ENCODE measurements around the gene MACROD2.

The MACROD2 gene

GRCh38 chr20:14950633-14951032 lies 955.3 kb downstream of the MACROD2 start:
- Histone ChIP-seq H3K27ac (no peak overlapping the region), H3K9me3 (no peaks in the 10 kb centered on the region), H3K4me3 (ENCODE audit: low read depth in 1 of 2, low read length in 1 of 2) (no peak overlapping the region), H3K36me3 (no peaks in the 10 kb centered on the region), H3K27me3 (no peaks in the 10 kb centered on the region), H3K4me1 (ENCODE audit: control insufficient read depth in 1 of 2, insufficient read depth in 1 of 2, low read depth in 1 of 2, low read length in 1 of 2) (no peaks in the 10 kb centered on the region)
- no peak for TF ChIP-seq CTCF (IDR thresholded peaks at IDR 0.05)

- Histone ChIP-seq H3K36me3 (no peaks in the 10 kb centered on the region), H3K4me1 (ENCODE audit: control insufficient read depth in 1 of 2, insufficient read depth in 1 of 2, low read depth in 1 of 2, low read length in 1 of 2) (no peaks in the 10 kb centered on the region), H3K27me3 (no peaks in the 10 kb centered on the region), H3K27ac (no peak overlapping the region), H3K4me3 (ENCODE audit: low read depth in 1 of 2, low read length in 1 of 2) (no peak overlapping the region), H3K9me3 (no peaks in the 10 kb centered on the region)
- no peak for TF ChIP-seq CTCF (IDR thresholded peaks at IDR 0.05)
Measured at GRCh38 chr20:14951105-14951504, 955.8 kb downstream of the MACROD2 start.

DNA sequence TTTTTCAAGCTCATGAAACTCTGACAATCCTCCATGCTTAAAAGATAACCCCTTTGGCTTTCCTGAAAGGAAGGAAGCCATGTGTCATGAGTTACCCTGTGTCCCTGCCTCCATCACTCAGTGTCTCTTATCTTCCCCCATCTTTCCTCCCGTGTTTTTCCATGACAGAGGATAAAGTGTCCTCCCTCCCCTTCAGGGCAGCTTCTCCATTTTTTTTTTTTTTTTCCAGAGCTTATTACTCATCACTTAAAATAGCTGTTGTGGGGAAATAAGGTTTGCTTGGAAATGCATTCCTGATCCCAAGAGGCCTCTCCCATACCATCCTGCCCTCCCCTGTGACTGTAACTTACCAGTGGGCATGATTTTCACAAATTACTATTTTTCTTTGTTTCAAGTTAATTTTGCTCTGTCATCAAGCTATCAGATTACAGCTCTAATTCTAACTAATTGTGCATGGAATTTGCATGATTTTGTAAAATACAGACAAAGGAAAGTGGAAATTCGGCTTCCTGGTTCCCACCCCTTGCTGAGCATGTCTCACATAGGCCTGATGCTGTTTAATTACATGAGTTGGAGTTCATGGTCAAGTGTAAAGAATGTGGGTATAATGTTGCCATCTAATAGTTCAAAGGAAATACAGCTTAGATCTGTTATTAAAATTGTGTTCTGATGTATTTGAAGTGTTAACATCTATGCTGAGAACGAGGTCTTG lies 956.5 kb downstream of the MACROD2 start:
- Histone ChIP-seq H3K9me3 (no peaks in the 10 kb centered on the region), H3K36me3 (no peaks in the 10 kb centered on the region), H3K4me3 (ENCODE audit: low read depth in 1 of 2, low read length in 1 of 2) (no peak overlapping the region), H3K27me3 (no peaks in the 10 kb centered on the region), H3K27ac (no peak overlapping the region), H3K4me1 (ENCODE audit: control insufficient read depth in 1 of 2, insufficient read depth in 1 of 2, low read depth in 1 of 2, low read length in 1 of 2) (no peaks in the 10 kb centered on the region)
- no peak for TF ChIP-seq CTCF (IDR thresholded peaks at IDR 0.05)

GRCh38 chr20:14953736-14954135 lies 958.4 kb downstream of the MACROD2 start:
- H3K9me3 ChIP-seq = no peaks in the 10 kb centered on the region
- H3K4me1 ChIP-seq (ENCODE audit: control insufficient read depth in 1 of 2, insufficient read depth in 1 of 2, low read depth in 1 of 2, low read length in 1 of 2) = no peaks in the 10 kb centered on the region
- no peak overlapping the region for H3K4me3 ChIP-seq (ENCODE audit: low read depth in 1 of 2, low read length in 1 of 2)
- no peak for TF ChIP-seq CTCF (IDR thresholded peaks at IDR 0.05)
- H3K27me3 ChIP-seq = no peaks in the 10 kb centered on the region
- no peak overlapping the region for H3K27ac ChIP-seq
- no peaks in the 10 kb centered on the region for H3K36me3 ChIP-seq

- Histone ChIP-seq H3K27me3 (no peaks in the 10 kb centered on the region), H3K27ac (no peak overlapping the region), H3K36me3 (no peaks in the 10 kb centered on the region), H3K9me3 (no peaks in the 10 kb centered on the region), H3K4me1 (ENCODE audit: control insufficient read depth in 1 of 2, insufficient read depth in 1 of 2, low read depth in 1 of 2, low read length in 1 of 2) (no peaks in the 10 kb centered on the region), H3K4me3 (ENCODE audit: low read depth in 1 of 2, low read length in 1 of 2) (no peak overlapping the region)
- TF ChIP-seq CTCF (IDR thresholded peaks at IDR 0.05) = no peak
Measured at GRCh38 chr20:14955399-14955798, 960.1 kb downstream of the MACROD2 start.
